A549 treated with GW870086 at 1 μM for 4 hours (cell line): Measurements from ENCODE around the gene PXDC1. TPM values are rescaled to one million over a fixed set of nuclear protein-coding genes. Genes with fewer than 3 reads are reported as not detected.

Experiments used
- total RNA-seq: library from RNA; stranded (reverse); fragments of 200-300 nt; extraction: Qiagen RNA extraction; gene quantifications from 5 replicates; pipeline ENCODE4 v1.2.3, GENCODE V29; 2022; ENCODE audit warnings: low read depth

PXDC1 gene
- total RNA-seq, result 17.4 to 20.5 TPM (median 18.4 TPM) in 5 replicates

DNA sequence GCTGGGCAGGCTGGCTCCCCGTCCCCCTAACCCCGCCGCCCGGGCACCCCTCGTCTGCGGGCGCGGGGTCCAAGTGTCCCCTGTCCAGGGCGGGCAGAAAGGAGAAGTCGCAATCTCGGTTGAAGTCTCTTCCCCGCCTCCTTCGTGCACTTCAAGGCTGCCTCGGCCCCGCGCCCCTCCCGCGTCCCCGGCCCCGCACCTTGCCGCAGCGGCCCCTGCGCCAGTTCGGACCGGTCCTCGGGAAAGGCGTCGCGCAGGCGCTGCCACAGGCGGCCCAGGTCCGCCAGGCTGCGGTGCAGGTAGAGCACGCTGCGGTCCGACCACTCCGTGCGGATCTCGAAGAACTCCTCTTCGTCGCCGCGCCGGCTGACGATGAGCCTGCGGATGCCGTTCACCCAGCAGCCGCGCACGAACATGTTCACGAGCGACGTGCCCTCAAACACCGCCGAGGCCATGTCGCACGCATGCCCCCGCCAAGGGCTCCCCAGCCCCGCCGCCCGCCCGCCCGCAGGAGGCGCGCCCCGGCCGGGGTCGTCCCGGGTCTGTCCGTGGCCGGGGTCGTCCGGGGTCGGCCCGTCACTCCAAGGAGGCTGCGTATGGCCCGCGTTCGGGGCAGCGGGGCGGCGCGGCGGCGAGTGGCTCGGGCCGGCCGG is at the start of gene PXDC1:
Gene PXDC1 (minus strand): TSS at position 637 of the 653 bp plus-strand sequence. CDS start 182 bp downstream, at position 455.

Other genes with a start within 250 kb of the PXDC1 start
- gene FAM50B, start 97.7 kb upstream of the PXDC1 start, total RNA-seq, result 4.0 to 5.6 TPM (median 5.3 TPM) in 5 replicates